ENCODE data around the gene ZAP70.

Gene ZAP70

DNA sequence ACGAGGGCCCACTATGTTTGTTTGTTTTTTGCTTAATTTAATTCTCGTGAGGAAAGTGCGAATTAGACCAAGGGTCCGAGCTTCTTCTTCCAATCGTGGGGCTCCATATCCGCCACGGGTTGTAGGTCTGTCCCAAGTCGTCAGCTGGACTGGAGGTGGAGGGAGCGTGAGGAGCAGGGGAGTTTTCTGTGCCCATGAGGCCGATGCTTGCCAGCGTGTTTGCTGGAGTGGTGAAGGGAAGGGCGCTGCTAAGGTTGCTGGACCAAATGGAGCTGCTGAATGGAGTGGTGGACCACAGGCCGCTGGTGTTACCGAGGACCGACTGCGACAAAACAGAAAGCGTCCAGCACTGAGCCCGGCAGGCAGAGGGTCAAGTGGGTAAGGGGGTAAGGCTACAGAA, 43.7 kb downstream of the ZAP70 start:
- DNase-seq: no peak

DNA sequence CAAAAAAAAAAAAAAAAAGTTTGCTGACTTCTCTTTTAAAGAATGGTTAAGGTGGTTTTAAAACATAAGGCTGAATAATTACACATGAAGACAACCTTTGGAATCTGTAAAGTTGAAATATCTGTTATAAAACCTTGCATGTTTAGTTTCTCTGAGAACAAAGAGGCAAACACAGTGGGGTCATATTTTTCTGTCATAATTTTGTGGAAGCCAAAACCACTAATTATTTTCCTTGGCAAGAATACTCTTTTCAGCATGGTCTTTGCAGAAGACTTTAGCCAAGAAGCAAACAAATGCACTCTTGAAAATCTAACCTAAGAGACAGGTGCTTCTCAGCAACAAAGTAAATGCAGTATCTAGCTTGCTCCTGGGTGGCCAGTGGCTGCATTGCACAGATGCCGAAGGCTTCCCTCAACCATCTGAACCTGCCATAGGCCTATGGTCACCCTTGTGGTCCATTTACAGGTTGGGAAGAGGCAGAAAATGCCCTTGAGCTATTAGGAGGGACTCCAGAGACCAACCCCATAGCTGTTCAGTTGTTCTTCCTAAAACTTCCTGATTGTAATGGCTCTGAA, 44.8 kb downstream of the ZAP70 start:
- no peak for DNase-seq

DNA sequence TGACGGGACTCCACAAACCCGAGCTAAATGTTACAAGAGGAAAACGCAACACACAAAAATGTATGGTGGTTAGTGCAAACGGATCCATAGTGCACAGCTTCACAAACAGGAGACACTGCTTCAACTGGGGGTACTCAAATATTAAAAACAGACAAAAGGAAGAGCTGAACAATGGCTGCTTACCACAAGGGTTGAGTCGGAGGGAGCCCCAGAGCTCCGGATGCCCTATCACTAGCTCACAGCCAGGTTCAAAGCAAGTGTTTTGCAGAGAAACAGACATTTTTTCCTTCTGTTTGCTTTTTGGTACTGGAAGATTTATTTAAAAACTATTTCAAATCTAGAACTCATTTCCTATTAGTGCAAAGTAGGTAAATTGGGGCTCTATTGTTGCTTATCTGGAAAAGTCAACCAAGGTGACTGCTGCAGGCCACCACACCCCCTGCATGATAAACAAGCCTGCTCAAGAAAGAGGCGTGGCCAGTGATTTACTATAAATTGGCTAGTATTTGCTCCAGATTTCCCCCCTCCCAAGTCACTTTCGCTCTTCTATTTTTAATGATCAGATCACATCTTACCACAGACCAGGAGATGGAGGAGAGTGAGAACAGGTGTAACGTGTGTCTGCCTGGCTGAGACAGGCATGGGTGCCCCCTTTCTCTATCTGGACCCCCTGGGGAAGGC, 46.5 kb downstream of the ZAP70 start:
- DNase-seq: no peak

DNA sequence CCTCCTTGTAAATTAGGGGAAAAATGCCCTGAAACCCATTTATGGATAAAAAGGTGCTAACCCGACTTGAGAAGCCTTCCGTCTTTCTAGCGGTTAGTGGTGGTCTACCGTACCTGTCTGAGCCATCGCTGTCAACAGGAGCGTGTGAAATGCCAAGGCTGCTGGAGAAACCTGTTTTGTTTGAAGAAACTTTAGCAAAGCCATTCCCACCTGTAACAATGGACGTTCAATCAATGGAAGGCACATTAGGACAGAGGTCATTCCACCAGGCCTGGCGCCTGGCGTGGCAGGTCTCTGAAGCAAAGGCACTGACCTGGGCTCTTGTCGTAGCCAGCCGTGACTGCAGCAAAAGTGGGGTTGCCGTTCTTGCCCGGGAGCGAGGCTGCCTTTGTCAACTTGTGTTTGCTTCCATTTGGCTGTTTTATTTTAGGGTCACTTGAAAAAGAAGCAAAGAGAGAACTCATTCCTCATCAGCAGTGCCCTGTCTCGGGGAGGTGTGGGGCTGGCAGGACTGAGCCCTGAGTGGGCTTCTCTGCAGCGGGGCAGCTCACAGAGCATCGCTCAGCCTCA, 47.2 kb downstream of the ZAP70 start:
- no peak for DNase-seq

DNA sequence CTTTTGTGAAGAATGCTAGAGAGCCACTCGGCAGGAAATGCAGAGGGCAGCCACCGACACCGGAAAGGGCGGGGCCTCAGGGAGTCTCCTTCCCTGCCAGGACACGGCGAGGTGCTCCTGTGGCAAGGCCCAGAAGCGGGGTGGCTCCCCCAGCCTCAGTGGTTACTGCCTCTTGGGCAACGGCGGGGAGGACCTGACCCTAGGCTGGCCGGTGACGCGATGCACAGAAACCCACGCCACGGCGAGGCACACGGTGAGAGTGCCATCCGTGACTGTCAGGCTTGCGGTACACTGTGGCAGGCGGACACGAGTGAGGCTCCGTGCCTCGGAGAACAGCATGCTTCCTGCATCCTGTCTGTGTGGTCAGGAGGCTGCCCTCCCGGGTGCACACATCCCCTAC, 47.8 kb downstream of the ZAP70 start:
- no peak for DNase-seq

DNA sequence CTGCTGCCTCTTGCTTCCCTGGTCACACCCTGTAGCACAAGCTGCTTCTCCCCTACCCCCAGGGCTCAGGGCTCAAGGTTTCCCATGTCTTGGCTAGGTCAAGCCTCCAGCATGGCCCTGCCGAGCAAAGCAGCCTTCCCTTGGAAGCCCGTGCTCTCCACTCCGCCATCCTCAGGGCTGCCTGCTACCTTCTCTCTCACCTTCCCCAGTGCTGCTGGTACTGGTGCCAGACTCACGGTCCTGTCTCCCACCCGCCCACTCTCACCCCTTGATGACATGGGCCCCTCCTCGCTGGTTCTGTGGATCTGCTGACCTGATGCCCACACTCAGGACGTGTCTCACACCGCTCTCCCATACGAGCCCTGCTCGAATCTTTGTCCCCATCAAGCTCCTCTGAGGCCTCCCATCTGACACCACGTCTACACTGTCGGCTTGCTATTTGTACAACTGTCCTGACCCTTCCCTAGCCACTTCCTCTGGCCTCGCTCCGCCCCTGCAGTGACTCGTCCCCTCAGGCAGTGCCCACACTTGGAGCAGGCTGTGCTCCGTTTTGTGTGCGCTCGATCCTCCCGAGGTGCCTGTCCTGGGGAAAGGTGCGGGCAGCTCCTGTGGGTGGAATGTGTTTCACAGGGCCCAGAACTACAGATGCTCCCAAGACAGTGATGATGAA, 49.9 kb downstream of the ZAP70 start:
- no peak for DNase-seq

DNA sequence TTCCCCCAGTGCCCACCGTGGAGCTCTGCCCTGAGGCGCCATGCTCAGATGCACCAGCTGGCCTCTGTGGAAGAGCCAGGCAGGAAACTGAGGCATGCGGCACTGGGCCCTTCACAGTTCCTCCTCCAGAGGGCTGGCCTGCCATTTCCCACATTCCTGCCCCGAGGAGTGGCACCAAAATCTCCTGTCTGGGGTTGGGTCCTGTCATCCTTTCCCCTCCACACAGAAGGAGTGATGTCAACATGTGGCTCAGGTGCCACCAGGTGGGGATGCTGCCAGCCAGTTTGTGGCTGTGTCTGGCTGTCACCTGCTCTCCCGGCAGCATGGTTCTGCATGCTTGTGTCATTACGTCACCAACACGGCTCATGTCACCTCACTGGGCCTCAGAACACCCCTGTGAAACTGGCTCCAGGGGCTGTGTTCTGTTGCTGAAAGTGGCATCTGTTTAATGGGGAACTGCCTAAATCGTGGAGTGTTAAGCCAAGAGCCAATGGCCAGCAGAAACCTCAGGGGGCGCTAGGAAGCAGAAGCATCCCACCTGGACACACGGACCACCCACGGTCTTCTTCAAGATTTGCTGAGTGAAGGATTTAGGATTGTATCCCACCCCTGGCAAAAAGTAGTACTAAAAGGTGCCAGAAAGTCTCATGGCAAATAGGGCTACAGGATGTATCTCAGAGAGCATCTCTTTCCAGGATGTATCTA, 51.3 kb downstream of the ZAP70 start:
- DNase-seq: no peak

DNA sequence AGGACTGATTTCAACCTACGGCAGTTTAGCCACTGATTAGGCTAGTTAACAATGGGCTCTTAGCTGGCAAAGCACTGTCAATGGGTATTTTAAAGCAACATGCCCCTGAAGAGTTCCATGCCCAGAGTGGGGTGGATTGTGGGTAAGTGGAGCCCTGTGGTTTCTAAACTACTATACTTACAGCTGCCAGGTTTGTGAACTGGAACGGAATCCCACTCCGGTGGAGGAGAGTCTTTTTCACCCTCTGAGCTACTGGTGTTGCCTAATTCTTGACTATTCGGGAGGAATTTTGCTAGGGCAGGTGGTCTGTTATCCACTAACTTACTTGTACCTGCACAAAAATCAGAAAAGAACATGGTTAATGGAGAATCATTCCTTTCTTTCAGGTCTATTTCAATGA, 52.6 kb downstream of the ZAP70 start:
- no peak for DNase-seq

DNA sequence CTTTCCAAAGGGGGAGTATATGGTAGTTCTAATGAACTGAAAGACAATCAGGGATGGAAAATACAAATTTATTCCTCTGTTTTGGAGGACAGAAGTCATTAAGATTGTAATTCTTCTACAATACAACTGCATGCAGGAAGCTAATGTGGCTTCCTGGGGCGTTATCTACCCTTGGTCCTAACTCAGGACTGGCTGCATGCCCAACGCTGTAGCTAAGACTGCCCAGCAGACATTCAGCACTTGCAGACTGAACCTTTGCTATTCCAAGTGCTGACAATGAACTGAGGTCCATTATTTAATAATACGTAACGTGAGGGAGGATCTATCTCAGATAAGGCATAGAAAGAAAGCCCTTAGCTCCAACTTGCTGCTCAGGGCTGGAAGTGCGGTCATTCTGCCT, 53.2 kb downstream of the ZAP70 start:
- no peak for DNase-seq

DNA sequence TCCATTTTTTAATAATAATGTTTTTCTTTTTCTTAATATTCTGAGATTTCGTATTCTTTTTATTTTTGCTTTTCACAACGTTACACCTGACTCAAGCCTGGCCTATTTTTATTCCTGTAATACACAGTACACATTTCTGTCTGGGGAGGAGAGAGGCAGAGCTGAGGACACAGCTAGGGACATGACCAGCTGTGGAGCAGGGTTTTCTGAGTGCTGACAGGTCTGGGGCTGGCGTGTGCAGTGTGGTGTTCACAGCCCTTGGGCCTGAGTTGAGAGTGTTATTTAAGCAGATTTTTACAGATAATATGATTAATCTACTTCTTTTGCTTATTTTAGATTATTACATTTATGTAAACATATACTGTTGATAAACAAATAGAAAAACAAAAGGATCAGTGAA, 55.9 kb downstream of the ZAP70 start:
- DNase-seq: no peak

DNA sequence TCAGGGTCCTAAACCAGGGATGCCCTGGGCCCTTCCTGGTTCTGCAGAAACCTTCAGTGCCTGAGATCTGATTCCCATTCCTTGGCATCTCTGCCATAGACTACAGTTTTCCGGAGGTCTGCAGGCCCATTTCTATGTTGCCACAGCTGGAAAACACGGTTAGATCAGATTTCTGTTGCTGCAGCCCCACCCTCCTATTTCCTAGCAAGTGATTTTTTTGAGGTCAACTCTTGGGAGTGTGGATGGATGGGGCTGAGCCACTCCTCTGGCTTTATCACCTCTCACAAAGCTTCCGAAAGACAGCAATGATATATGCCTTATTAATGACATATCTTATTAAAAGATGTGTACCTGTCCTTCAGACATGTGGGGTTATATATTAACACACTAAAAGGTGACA, 56.3 kb downstream of the ZAP70 start:
- DNase-seq: no peak

DNA sequence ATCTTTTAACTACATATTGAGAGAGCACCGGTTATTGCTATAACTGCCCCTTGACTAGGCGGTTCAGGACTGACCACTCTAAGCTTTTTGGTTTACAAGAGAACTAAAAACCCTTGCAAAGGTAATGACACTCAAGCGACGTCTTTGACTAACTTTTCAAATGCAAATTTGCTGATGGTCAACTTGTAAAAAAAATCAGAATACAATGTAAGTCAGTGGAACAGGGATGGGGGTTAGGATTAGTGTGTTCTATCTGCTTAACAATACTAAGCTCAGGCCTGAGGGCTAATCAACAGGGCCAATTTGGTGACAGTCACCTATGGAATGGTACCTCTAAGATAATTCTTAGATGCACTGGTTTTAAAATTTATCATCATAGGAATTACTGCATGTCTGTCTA, 57.1 kb downstream of the ZAP70 start:
- no peak for DNase-seq

DNA sequence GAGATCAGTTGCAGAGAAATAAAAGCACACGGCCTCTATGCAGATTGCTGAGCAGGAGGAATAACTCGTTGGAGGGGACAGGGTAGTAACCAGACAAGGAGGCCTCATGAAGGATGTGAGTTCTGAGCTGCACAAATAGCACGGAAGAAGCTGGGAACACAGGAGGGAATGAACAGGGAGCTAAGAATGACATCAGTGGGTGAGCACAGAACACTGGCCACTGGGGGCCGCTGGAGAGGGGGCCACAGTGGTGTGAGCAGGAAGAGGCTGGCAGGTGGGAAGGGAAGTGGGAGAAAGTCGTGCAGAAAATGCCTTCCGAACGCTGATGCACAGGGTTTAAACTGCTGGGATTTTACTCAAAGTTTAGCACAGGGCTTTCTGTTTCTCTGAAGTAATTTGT, 61.0 kb downstream of the ZAP70 start:
- no peak for DNase-seq

DNA sequence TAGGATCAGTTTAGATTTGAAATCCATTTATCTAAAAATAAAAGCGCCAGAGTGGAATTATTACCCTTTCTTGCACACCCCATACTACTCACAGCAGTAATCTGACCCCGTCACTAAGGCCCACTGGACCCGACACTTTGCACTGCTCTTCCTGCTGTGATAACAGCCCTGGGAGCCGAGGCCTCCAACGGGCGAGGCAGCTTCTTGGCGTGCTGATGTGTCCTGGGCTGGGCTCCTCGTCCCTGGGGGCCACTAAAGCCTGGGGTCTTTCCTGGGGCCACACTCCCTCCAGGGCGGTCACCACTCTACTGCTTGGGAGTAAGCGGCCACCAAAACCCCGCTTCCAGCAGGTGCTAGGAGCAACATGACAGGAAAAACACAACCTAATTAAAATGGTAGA, 61.7 kb downstream of the ZAP70 start:
- DNase-seq: no peak

DNA sequence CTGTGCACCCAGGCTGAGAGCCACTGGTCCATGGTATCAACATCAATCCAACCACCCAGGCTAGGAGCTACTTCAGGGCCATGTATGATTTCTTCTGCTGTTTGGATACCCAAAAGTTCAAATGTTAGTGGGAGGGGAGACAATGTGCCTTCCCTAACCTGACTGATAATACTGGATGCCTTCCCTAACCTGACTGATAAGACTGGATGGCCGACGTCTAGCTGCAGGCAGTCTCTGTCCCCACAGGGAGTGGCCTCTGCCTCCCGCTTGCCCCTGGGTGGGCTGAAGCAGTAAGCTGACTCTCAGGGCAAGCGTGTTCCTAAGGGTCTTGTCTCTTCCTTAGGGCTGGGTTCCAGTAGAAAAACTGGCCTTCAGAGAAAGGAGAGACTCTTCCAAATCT, 65.8 kb downstream of the ZAP70 start:
- no peak for DNase-seq

DNA sequence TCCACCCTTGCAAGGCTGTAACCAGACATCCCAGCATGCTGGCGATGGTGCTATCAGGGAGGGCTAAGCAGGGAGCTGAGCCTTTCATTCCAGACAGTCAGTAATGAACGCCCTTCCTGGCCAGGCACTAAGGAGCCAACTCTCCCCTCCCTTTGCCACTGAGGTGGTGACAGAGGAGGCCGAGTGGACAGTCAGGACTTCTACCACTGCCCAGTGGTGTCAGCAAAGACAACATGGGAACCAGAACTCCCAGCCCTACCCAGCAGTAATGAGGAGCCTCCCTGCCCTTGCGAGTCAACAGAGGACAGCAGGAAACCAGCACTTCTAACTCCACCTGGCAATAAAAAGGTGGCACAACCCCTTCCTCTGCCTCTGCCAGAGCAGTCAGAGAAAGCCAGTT, 68.6 kb downstream of the ZAP70 start:
- no peak for DNase-seq

DNA sequence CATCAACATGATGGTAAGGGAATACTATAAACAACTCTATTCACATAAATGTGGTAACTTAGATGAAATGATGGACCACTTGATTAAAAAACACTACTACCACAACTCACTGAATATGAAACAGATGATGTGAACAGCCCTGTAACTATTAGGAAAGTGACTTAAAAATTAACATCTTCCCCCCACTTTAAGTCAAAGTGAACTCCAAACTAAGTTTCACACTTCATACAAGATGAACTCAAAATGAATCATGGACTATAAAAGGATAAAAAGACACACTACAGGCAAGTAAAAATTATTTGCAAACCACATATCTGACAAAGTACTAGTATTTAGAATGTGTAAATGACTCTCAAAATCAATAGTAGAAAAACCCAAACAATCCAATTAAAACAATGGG, 71.6 kb downstream of the ZAP70 start:
- no peak for DNase-seq

DNA sequence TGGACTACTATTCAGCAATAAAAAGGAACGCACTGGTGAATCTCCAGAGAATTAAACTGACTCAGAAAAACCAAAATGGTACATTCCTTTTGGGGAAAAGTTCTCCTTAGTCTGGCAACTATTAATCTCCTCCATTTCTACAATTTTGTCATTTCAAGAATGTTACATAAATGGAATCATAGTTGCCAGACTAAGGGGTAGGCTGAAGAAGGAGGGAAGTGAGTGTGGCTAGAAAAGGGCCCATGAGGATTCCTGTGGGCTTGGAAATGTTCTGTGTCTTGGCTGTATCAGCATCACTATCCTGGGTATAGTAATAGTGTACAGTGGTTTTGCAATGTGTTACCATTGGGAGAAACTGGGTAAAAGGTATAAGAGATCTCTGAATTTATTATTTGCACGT, 72.4 kb downstream of the ZAP70 start:
- DNase-seq: no peak

DNA sequence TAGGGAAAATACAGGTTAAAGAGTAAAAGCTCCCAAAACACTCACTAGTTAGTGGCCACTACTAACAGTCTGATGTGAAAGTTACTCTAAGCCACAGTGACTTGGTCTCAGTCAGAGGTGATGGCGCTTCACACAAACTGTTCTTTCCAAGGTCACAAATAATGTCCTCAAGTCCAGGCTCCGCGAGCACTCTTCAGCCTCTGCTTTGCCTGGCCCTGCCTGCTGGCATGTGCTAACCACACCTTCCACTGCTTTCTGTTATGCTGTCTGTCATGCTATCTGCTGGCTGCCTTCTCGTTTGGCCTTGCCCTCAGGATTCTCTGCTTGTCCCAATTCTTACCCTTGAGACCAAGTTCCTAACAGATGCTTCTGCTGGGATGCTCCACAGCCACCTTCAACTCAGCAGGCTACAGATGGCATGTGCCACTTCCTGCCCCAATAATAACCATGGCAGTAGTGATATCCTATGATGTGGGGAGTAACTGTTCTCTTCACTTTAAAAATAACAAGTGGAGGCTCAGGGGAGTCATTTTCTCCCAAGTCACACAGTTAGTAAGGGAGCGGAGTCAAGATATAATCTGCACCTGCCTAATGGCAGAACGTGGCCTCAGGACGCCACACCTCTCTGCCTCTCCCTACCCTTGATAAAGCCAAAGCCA, 75.7 kb downstream of the ZAP70 start:
- DNase-seq: no peak
